Colonic mucosa (tissue), 4 donors: ENCODE results near the gene PANX2. TPM values are rescaled to one million over a fixed set of nuclear protein-coding genes. Genes with fewer than 3 reads are reported as not detected.

ENCODE experiments used
- DNase-seq: peaks from one replicate; pipeline ENCODE4 v3.0.0-alpha.2; 2020
- H3K27ac ChIP-seq: fragments of 200-600 bp; one replicate; pipeline ENCODE4 v1.8.0; 2021
- H3K27me3 ChIP-seq: fragments of 200-600 bp; one replicate; pipeline ENCODE4 v1.8.0; 2021
- H3K36me3 ChIP-seq: fragments of 200-600 bp; one replicate; pipeline ENCODE4 v1.8.0; 2021
- H3K4me1 ChIP-seq: fragments of 200-600 bp; one replicate; pipeline ENCODE4 v1.8.0; 2021; ENCODE audit warnings: mild to moderate bottlenecking
- H3K4me3 ChIP-seq: fragments of 200-600 bp; one replicate; pipeline ENCODE4 v1.8.0; 2021
- H3K9ac ChIP-seq, 2 donors: one replicate each; pipeline ENCODE4 v1.7.0; 2013; ENCODE audit warnings: control low read depth in 2 of 2, low read depth in 2 of 2, low read length in 2 of 2
- H3K9me3 ChIP-seq: fragments of 200-600 bp; one replicate; pipeline ENCODE4 v1.8.0; 2021
- CTCF ChIP-seq: fragments of 200-600 bp; IDR thresholded peaks from one replicate; pipeline ENCODE4 v1.8.0; 2022; ENCODE audit warnings: antibody characterized with exemption, mild to moderate bottlenecking
- intact Hi-C: fragments of 100-400 bp; cut with DNase I; formaldehyde crosslinking; loops from one replicate; pipeline ENCODE4 v1.14.1; 2022
- total RNA-seq, 2 donors: library from RNA; stranded (reverse); fragmentation: NEBNext Ultra II Directional in 1 of 2; extraction: Animal tissue kit (Norgen Biotek cat#: 25700) in 1 of 2; gene quantifications; one replicate each; pipeline ENCODE4 v1.2.1, GENCODE V29; 2021
- donor health status: healthy.
- donor health status: DM: no; HTN: no; CAD: no.
- donor health status: DM: no; HTN: no; CAD: no.

The PANX2 gene
- total RNA-seq, 2 donors from 2014 or later = not detected

DNA sequence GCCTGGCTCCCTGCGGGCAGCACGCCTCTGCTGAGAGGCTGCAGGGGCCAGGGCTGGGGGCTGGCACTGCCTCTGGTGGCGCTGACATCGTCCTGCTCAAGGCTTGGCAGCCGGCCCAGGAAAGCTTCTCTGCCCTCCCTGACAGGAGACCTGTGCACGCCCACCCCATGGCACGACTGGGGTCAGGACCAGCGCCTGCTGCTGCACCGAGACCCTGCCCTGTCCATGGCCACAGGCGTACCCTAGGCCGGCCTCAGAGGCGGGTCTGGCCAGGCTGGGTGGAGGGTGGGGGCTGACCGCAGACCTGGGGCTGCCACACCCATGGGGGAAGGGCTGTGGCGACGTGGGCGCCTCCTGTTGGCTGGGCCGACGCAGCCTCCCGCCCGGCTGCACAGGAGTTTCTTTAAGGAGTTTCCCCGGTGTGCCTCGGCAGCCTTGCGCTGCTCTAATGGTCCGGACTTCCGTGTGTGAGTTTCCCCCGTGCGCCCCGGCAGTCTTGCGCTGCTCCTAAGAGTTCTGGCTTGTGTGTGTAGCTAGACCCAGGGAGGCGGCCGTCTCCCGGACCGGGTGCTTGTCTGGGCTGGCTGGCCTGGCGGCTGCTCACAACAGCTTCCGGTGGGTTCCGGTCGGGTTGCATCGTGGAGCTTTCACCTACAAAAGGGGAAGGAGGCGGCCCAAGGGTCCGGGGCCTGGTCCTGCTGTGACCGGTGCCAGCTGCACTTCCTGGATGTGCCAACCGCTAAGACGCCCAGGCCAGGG lies 19.8 kb downstream of the PANX2 start:
- Histone ChIP-seq H3K4me1 (peaks cover 28% of the 10 kb centered on the region), H3K9me3 (no peaks in the 10 kb centered on the region), H3K4me3 (peak overlapping the region; percentile 55), H3K27me3 (no peaks in the 10 kb centered on the region), H3K27ac (peak overlapping the region; percentile 91), H3K9ac (peak overlapping the region; percentile 84 to 87), H3K36me3 (peaks cover 7% of the 10 kb centered on the region)
- TF ChIP-seq CTCF = peak; percentile 49
- intact Hi-C loops = no loop called here
- peak; percentile 90 for DNase-seq

DNA sequence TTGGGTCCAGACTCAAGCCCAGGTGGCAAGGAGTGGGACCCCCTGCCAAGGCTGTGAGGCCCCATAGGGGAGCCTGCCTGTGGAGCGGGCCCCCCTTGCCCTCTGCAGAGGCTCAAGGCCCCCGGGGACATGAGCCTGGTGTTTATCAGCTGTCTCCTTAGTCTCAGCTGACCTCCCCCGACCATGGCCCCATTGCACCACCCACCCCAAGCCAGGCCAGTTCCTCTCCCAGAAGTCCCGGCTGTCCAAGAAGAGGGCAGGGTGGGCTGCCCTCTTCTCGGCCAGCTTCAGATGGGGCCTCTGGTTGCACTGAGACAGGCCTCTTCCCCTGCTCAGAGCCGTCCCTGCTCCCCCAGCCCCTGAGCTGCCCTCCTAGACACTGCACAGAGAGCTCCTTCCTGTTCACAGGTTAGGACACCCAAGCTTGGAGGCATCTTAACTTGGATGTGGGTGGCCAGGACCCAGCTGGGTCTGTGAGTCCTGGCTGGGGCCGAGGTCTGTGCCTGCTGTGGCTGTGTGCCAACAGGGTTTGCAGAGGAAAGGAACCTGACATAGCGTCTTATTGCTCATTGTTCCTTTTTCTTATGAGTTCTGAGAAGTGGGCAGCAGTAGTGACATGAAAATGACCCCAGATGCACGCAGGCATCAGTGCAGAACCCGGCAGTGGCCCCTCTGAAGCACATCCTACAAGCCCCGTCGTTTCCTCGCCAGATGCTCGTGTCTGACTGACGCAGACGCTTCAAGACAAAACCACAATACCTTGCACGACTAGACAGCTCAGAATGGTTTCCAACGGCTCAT lies 20.6 kb downstream of the PANX2 start:
- H3K9me3 ChIP-seq = no peaks in the 10 kb centered on the region
- peak; percentile 49 for DNase-seq
- peak overlapping the region; percentile 55 for H3K4me3 ChIP-seq
- peak overlapping the region; percentile 91 for H3K27ac ChIP-seq
- no peak for TF ChIP-seq CTCF
- H3K27me3 ChIP-seq = no peaks in the 10 kb centered on the region
- peaks cover 28% of the 10 kb centered on the region for H3K4me1 ChIP-seq
- peaks cover 7% of the 10 kb centered on the region for H3K36me3 ChIP-seq
- peak overlapping the region; percentile 84 to 87 for H3K9ac ChIP-seq
- intact Hi-C loops = no loop called here

GRCh38 chr22:50192436-50193204 lies 22.1 kb downstream of the PANX2 start:
- no peak for DNase-seq
- Histone ChIP-seq H3K27me3 (no peaks in the 10 kb centered on the region), H3K36me3 (peaks cover 7% of the 10 kb centered on the region), H3K9ac (peak overlapping the region; percentile 26 to 70), H3K9me3 (no peaks in the 10 kb centered on the region), H3K4me3 (no peak overlapping the region), H3K4me1 (peaks cover 22% of the 10 kb centered on the region), H3K27ac (peak overlapping the region; percentile 91)
- intact Hi-C loops = no loop called here
- TF ChIP-seq CTCF = no peak

DNA sequence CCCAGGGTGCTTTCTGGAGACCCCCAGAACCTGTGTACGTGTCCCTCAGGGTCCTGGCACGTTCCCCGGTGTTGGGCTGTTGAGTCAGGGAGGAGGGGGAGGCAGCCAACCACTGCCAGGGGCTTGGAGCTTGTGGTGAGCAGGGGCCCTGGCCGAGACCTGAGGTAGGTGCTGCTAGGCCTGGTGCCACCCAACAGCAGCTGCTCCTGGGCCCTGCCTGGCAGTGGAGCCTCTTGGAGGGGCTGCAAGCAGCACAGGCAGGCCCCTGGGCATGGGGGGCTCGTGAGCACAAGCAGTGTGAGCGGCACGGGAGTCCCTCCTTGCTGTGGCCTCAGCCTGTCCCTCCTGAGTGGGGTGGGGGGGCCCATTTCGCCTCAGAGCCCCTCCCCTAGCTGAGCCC lies 23.1 kb downstream of the PANX2 start:
- Histone ChIP-seq H3K27me3 (no peaks in the 10 kb centered on the region), H3K9ac (no peak overlapping the region), H3K27ac (no peak overlapping the region), H3K4me3 (no peak overlapping the region), H3K36me3 (peaks cover 7% of the 10 kb centered on the region), H3K4me1 (peaks cover 22% of the 10 kb centered on the region), H3K9me3 (no peaks in the 10 kb centered on the region)
- TF ChIP-seq CTCF = no peak
- intact Hi-C loops = no loop called here
- DNase-seq = no peak
